Stomach (tissue), 4 donors: Measurements from ENCODE around the gene OR5H14.

Experiments
- POLR2A ChIP-seq, 4 donors: fragments of 450-650 bp; IDR thresholded peaks; one replicate each; pipeline ENCODE4 v1.6.1; 2016; ENCODE audit warnings: antibody characterized with exemption in 4 of 4, control low read depth in 2 of 4, mild to moderate bottlenecking in 1 of 4, moderate library complexity in 1 of 4
- TF ChIP-seq, protein P1 (sequence below), 7 experiments: fragments of 450-650 bp in 4 of 7; fragments of 200-600 bp in 3 of 7; sonication (generic) in 3 of 7; IDR thresholded peaks; one replicate each; pipeline ENCODE4 v1.5.1; 2016 to 2019; ENCODE audit warnings: antibody characterized with exemption in 7 of 7, control low read depth in 2 of 7, mild to moderate bottlenecking in 1 of 7

GRCh38 chr3:98147179-98147578 is at the start of gene OR5H14:
- TF ChIP-seq, protein P1, sequence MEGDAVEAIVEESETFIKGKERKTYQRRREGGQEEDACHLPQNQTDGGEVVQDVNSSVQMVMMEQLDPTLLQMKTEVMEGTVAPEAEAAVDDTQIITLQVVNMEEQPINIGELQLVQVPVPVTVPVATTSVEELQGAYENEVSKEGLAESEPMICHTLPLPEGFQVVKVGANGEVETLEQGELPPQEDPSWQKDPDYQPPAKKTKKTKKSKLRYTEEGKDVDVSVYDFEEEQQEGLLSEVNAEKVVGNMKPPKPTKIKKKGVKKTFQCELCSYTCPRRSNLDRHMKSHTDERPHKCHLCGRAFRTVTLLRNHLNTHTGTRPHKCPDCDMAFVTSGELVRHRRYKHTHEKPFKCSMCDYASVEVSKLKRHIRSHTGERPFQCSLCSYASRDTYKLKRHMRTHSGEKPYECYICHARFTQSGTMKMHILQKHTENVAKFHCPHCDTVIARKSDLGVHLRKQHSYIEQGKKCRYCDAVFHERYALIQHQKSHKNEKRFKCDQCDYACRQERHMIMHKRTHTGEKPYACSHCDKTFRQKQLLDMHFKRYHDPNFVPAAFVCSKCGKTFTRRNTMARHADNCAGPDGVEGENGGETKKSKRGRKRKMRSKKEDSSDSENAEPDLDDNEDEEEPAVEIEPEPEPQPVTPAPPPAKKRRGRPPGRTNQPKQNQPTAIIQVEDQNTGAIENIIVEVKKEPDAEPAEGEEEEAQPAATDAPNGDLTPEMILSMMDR (IDR thresholded peaks at IDR 0.05) = no peak
- TF ChIP-seq POLR2A (IDR thresholded peaks at IDR 0.05) = no peak
